Testis (tissue), 2 donors: ENCODE data around the gene SYK.

Source experiments
- CTCF ChIP-seq, 3 experiments: fragments of 450-650 bp in 2 of 3; fragments of 200-600 bp in 1 of 3; sonication (generic) in 1 of 3; IDR thresholded peaks; one replicate each; pipeline ENCODE4 v1.5.1; 2016 to 2019; ENCODE audit warnings: antibody characterized with exemption in 3 of 3, mild to moderate bottlenecking in 2 of 3, moderate library complexity in 1 of 3
- POLR2A ChIP-seq: fragments of 450-650 bp; IDR thresholded peaks from one replicate; pipeline ENCODE4 v1.6.1; 2017; ENCODE audit warnings: antibody characterized with exemption, mild to moderate bottlenecking, moderate library complexity

GRCh38 chr9:90832261-90832660 is 30.6 kb downstream of the SYK start:
- no peak for TF ChIP-seq POLR2A
- TF ChIP-seq CTCF (IDR thresholded peaks at IDR 0.05) = no peak
